GM12878 (cell line): ENCODE measurements around the gene CACNA2D4. TPM values are rescaled to one million over a fixed set of nuclear protein-coding genes. Genes with fewer than 3 reads are reported as not detected.

Experiments
- ATAC-seq: fragments of 200-7000 bp; cut with Tn5 transposase; 3 replicates; pipeline ENCODE4 v1.9.1; 2020; ENCODE audit warnings: mild to moderate bottlenecking, moderate library complexity
- BruUV-seq: library from RNA; stranded (reverse); fragments of 400-500 nt; replicated peaks from 2 replicates; lab custom pipeline; 2021; lab: Mats Ljungman, UMichigan
- CTCF ChIA-PET: fragments of 300-600 bp; sonication (Branson Sonifier 250); formaldehyde crosslinking; extraction: SDS; loops from one replicate; lab custom pipeline; 2021; ENCODE audit warnings: inconsistent platforms; lab: Yijun Ruan, JAX
- POLR2A ChIA-PET: fragments of 350-600 bp; formaldehyde crosslinking; extraction: SDS; loops from one replicate; lab custom pipeline; 2021; ENCODE audit warnings: inconsistent platforms; lab: Charles Lee
- RAD21 ChIA-PET: fragments of 300-600 bp; sonication (Branson Sonifier 250); formaldehyde crosslinking; loops from one replicate; lab custom pipeline; 2023; ENCODE audit warnings: antibody characterized with exemption; ENCODE audit not compliant: unreplicated experiment; lab: Charles Lee
- SMC1A ChIA-PET: fragments of 300-600 bp; sonication (Branson Sonifier 250); formaldehyde crosslinking; loops from one replicate; lab custom pipeline; 2023; ENCODE audit not compliant: unreplicated experiment, uncharacterized antibody; lab: Charles Lee
- DNase-seq: peaks from one replicate; pipeline ENCODE4 v3.0.0-alpha.2; 2011; ENCODE audit warnings: low read depth, low spot score
- FAIRE-seq: peaks from 3 replicates; lab custom pipeline; 2011; peaks lifted over from hg19 to GRCh38; lab: Jason Lieb, UNC
- H2AFZ ChIP-seq: 2 replicates; pipeline ENCODE4 v1.6.0; 2011; ENCODE audit warnings: low read depth, low read length, control low read depth; ENCODE audit not compliant: control insufficient read depth
- H3K27ac ChIP-seq: 2 replicates; pipeline ENCODE4 v1.5.1; 2011; ENCODE audit warnings: control low read depth; ENCODE audit not compliant: control insufficient read depth, insufficient read depth
- H3K27me3 ChIP-seq, 2 experiments: replicated peaks in 1 of 2; 2 replicates each; pipeline versions ENCODE4 v1.6.0 to v1.6.1; 2011; ENCODE audit warnings: low read length in 1 of 2; ENCODE audit not compliant: control insufficient read depth in 2 of 2, insufficient read depth in 2 of 2
- H3K36me3 ChIP-seq, 2 experiments: 2 replicates each; pipeline ENCODE4 v1.5.1; 2011; ENCODE audit warnings: low read length in 1 of 2; ENCODE audit not compliant: control insufficient read depth in 2 of 2, insufficient read depth in 2 of 2
- H3K4me1 ChIP-seq: 2 replicates; pipeline ENCODE4 v1.6.1; 2011; ENCODE audit warnings: mild to moderate bottlenecking, low read length, moderate library complexity, mixed read lengths; ENCODE audit not compliant: control insufficient read depth, insufficient read depth
- H3K4me2 ChIP-seq: 2 replicates; pipeline ENCODE4 v1.6.0; 2011; ENCODE audit warnings: control low read depth; ENCODE audit not compliant: control insufficient read depth, insufficient read depth
- H3K4me3 ChIP-seq: fragments of 200-600 bp; sonication (generic); 2 replicates; pipeline ENCODE4 v1.5.1; 2016
- H3K79me2 ChIP-seq: 2 replicates; pipeline ENCODE4 v1.6.0; 2011; ENCODE audit warnings: low read length; ENCODE audit not compliant: control insufficient read depth, insufficient read depth
- H3K9ac ChIP-seq: 2 replicates; pipeline ENCODE4 v1.8.0; 2011; ENCODE audit warnings: low read length, control low read depth, mixed read lengths; ENCODE audit not compliant: control insufficient read depth, insufficient read depth
- H3K9me3 ChIP-seq: replicated peaks from 3 replicates; pipeline ENCODE4 v1.5.1; 2011; ENCODE audit warnings: mild to moderate bottlenecking, low read length; ENCODE audit not compliant: control insufficient read depth, insufficient read depth
- H4K20me1 ChIP-seq: 2 replicates; pipeline ENCODE4 v1.6.0; 2011; ENCODE audit not compliant: control insufficient read depth, insufficient read depth
- CTCF ChIP-seq, 3 experiments: IDR thresholded peaks in 2 of 3; conservative IDR thresholded peaks in 1 of 3; 2 replicates each; pipeline ENCODE4 v1.5.1; 2011; ENCODE audit warnings: low read depth in 3 of 3, low read length in 3 of 3, mild to moderate bottlenecking in 3 of 3, control low read depth in 2 of 3, moderate library complexity in 2 of 3, inconsistent platforms in 1 of 3, mixed read lengths in 1 of 3; ENCODE audit not compliant: control insufficient read depth in 2 of 3, insufficient read depth in 1 of 3; ENCODE audit errors: extremely low read depth in 1 of 3
- FOXM1 ChIP-seq: IDR thresholded peaks from 2 replicates; pipeline ENCODE4 v1.6.1; 2012; ENCODE audit warnings: low read depth, mild to moderate bottlenecking, inconsistent platforms, low read length, moderate library complexity
- MYC ChIP-seq: IDR thresholded peaks from 2 replicates; pipeline ENCODE4 v1.6.1; 2011; ENCODE audit warnings: mild to moderate bottlenecking, low read length, moderate library complexity, inconsistent platforms; ENCODE audit not compliant: insufficient read depth, insufficient replicate concordance, insufficient read length, severe bottlenecking
- RAD21 ChIP-seq: IDR thresholded peaks from 2 replicates; pipeline ENCODE4 v1.6.1; 2011; ENCODE audit warnings: mild to moderate bottlenecking, low read depth, low read length, moderate library complexity; ENCODE audit not compliant: insufficient read depth
- RFX5 ChIP-seq: IDR thresholded peaks from 2 replicates; pipeline ENCODE4 v1.6.1; 2011; ENCODE audit warnings: low read depth, low read length, improper control_type of control experiment
- RUNX3 ChIP-seq: IDR thresholded peaks from 2 replicates; pipeline ENCODE4 v1.6.1; 2012; ENCODE audit warnings: low read length, inconsistent platforms
- SMC3 ChIP-seq: IDR thresholded peaks from 2 replicates; pipeline ENCODE4 v1.6.1; 2011; ENCODE audit warnings: low read length, improper control_type of control experiment, borderline replicate concordance
- TBL1XR1 ChIP-seq: IDR thresholded peaks from 2 replicates; pipeline ENCODE4 v1.6.1; 2012; ENCODE audit warnings: low read depth, low read length, improper control_type of control experiment
- YY1 ChIP-seq: IDR thresholded peaks from 2 replicates; pipeline ENCODE4 v1.6.1; 2011; ENCODE audit warnings: low read depth, mild to moderate bottlenecking, low read length
- ZNF687 ChIP-seq: fragments of 450-650 bp; IDR thresholded peaks from 2 replicates; pipeline ENCODE4 v1.6.1; 2017; ENCODE audit warnings: mild to moderate bottlenecking, moderate library complexity
- WGBS: methylation state at CpG from one replicate; pipeline ENCODE4 v1.1.6; 2016; ENCODE audit warnings: low lambda C conversion rate; ENCODE audit not compliant: insufficient replicate concordance, insufficient coverage; ENCODE audit errors: missing lambda C conversion rate; 5-methylcytosine and 5-hydroxymethylcytosine counted together
- in situ Hi-C: fragments of 300-500 bp; cut with MboI; formaldehyde crosslinking; loops from 9 replicates; pipeline ENCODE4 v1.14.3; 2018; ENCODE audit warnings: mixed read lengths
- intact Hi-C: fragments of 100-400 bp; cut with micrococcal nuclease; formaldehyde crosslinking; loops from one replicate; pipeline ENCODE4 v1.14.2; 2022; ENCODE audit not compliant: unreplicated experiment
- polyA plus RNA-seq, 11 experiments: library from polyadenylated mRNA; depleted of rRNA in 4 of 11; unstranded in 6 of 11; stranded (reverse) in 5 of 11; fragments of >200 nt; fragmentation: Nextera tagmentation in 4 of 11; fragmentation: Illumina TruSeq in 1 of 11; extraction: Ambion mirVana in 4 of 11; extraction: Trizol in 1 of 11; gene quantifications; 1 replicate in 1 of 11; 2 replicates in 10 of 11; pipeline versions ENCODE4 v1.2.1 to v1.2.3, GENCODE V29; 2011 to 2016; ENCODE audit warnings: inconsistent platforms in 2 of 11, missing spikeins in 2 of 11, low read depth in 1 of 11
- total RNA-seq, 4 experiments: library from RNA; depleted of rRNA in 3 of 4; stranded (reverse); fragments of >200 nt in 3 of 4; fragmentation: Illumina TruSeq in 1 of 4; extraction: Trizol in 1 of 4; gene quantifications; 2 replicates each; pipeline versions ENCODE4 v1.2.1 to v1.2.3, GENCODE V29; 2013 to 2021

Gene CACNA2D4
- total and polyA plus RNA-seq, 10 of the 15 experiments (the other 5 are each of a cell fraction or from before 2014, with no cell fraction given), result 0.03 to 1.0 (median 0.65) TPM

GRCh38 chr12:1939801-1940607 lies 21.6 kb upstream of the CACNA2D4 start:
- H3K27ac ChIP-seq, result no peak overlapping the region
- H3K9ac ChIP-seq, result no peak overlapping the region
- H3K4me1 ChIP-seq, result no peaks in the 10 kb centered on the region
- ATAC-seq, result peak; percentile 99
- no peaks in the 10 kb centered on the region for H3K9me3 ChIP-seq
- no peak overlapping the region for H3K4me3 ChIP-seq
- DNase-seq, result peak; percentile 45
- TF ChIP-seq SMC3 (peak; percentile 92), ZNF687 (no peak), MYC (no peak), FOXM1 (0 out of 2 replicates have a peak, but pooled peaks have one; percentile 33), YY1 (peak; percentile 55; the same call in 1 of the 2 replicates), CTCF (IDR thresholded peaks at IDR 0.05 in 2 of 3, conservative IDR thresholded peaks at IDR 0.05 in 1 of 3; ENCODE audit: control insufficient read depth in 2 of 3, extremely low read depth in 1 of 3, insufficient read depth in 1 of 3, low read depth in 3 of 3, low read length in 3 of 3) (peak; percentile 87 to 93 (median 92); a peak in 5 of 6 replicates), TBL1XR1 (no peak), RUNX3 (0 out of 2 replicates have a peak, but pooled peaks have one; percentile 7), RAD21 (peak; percentile 94), RFX5 (no peak)
- H3K4me2 ChIP-seq, result no peak overlapping the region
- no peaks in the 10 kb centered on the region for H3K79me2 ChIP-seq
- intact Hi-C loops, result loop anchor here (1.0 to 5.0 kb wide), 4 partner anchors 97 to 308 kb away; no protein-coding TSS in a partner anchor
- H2AFZ ChIP-seq, result no peak overlapping the region
- peak; percentile 81 for FAIRE-seq
- SMC1A ChIA-PET, result interaction anchor here (0.5 to 5.0 kb wide), 49 partner anchors 8 to 1858 kb away, joined by 3 to 109 read pairs (median 5); partner anchors contain the start of gene DCP1B
- RAD21 ChIA-PET, result interaction anchor here (0.7 to 4.8 kb wide), 33 partner anchors 9 to 822 kb away, joined by 3 to 69 read pairs (median 4); no protein-coding TSS in a partner anchor
- WGBS, result 33% methylated on average over 16 of the region's 16 CpGs
- in situ Hi-C loops, result loop anchor here (5.0 kb wide), 2 partner anchors 148 to 293 kb away; no protein-coding TSS in a partner anchor
- no peaks in the 10 kb centered on the region for H3K27me3 ChIP-seq
- no TSS peak for BruUV-seq
- no peaks in the 10 kb centered on the region for H4K20me1 ChIP-seq
- H3K36me3 ChIP-seq, result no peaks in the 10 kb centered on the region; a peak in 2 of 4 replicates
- CTCF ChIA-PET, result interaction anchor here (0.5 to 4.2 kb wide), 75 partner anchors 9 to 822 kb away, joined by 3 to 106 read pairs (median 5); partner anchors contain the start of genes ADIPOR2, DCP1B and WNT5B
- POLR2A ChIA-PET, result interaction anchor here (0.6 to 1.4 kb wide), 7 partner anchors 95 to 311 kb away, joined by 3 to 6 read pairs (median 4); partner anchors contain the start of gene WNT5B
